ENCODE measurements around the gene GATA1.

Gene GATA1

GRCh38 chrX:48786341-48786800 is at the start of gene GATA1:
Gene GATA1 (plus strand): TSS chrX:48786590. CDS start chrX:48791110, 4,520 bp downstream.
- no peak for DNase-seq (ENCODE audit: low spot score)

GRCh38 chrX:48736878-48737212 is 49.5 kb upstream of the GATA1 start:
- no peak for DNase-seq (ENCODE audit: low spot score)

GRCh38 chrX:48737213-48737938 is 49.0 kb upstream of the GATA1 start:
- DNase-seq (ENCODE audit: low spot score) = peak; percentile 97

GRCh38 chrX:48737940-48738339 is 48.5 kb upstream of the GATA1 start:
- DNase-seq (ENCODE audit: low spot score) = no peak

GRCh38 chrX:48741834-48742233 is 44.6 kb upstream of the GATA1 start:
- DNase-seq (ENCODE audit: low spot score) = no peak

GRCh38 chrX:48745222-48745621 is 41.2 kb upstream of the GATA1 start:
- no peak for DNase-seq (ENCODE audit: low spot score)

GRCh38 chrX:48747415-48748016 is 38.9 kb upstream of the GATA1 start:
- DNase-seq (ENCODE audit: low spot score) = no peak

- no peak for DNase-seq (ENCODE audit: low spot score)
These were observed 37.2 kb upstream of the GATA1 start for GRCh38 chrX:48749182-48749581.

GRCh38 chrX:48751343-48751742 is 35.0 kb upstream of the GATA1 start:
- no peak for DNase-seq (ENCODE audit: low spot score)

- DNase-seq (ENCODE audit: low spot score) = no peak
These were observed 33.9 kb upstream of the GATA1 start for GRCh38 chrX:48752498-48752897.

GRCh38 chrX:48753708-48754228 is 32.6 kb upstream of the GATA1 start:
- no peak for DNase-seq (ENCODE audit: low spot score)

- no peak for DNase-seq (ENCODE audit: low spot score)
These were observed 32.2 kb upstream of the GATA1 start for GRCh38 chrX:48754238-48754637.

GRCh38 chrX:48761674-48762471 is 24.5 kb upstream of the GATA1 start, which contains the start of gene GLOD5:
Gene GLOD5 (plus strand): TSS chrX:48761747. CDS start chrX:48761791, 44 bp downstream.
- DNase-seq (ENCODE audit: low spot score) = peak; percentile 54

GRCh38 chrX:48769230-48769629 is 17.2 kb upstream of the GATA1 start:
- DNase-seq (ENCODE audit: low spot score) = no peak

GRCh38 chrX:48770296-48770695 is 16.1 kb upstream of the GATA1 start:
- no peak for DNase-seq (ENCODE audit: low spot score)

GRCh38 chrX:48772602-48773001 is 13.8 kb upstream of the GATA1 start:
- DNase-seq (ENCODE audit: low spot score) = no peak

- DNase-seq (ENCODE audit: low spot score) = no peak
These were observed 9.5 kb upstream of the GATA1 start for GRCh38 chrX:48776818-48777439.

GRCh38 chrX:48779399-48779798 is 7.0 kb upstream of the GATA1 start:
- no peak for DNase-seq (ENCODE audit: low spot score)

GRCh38 chrX:48781705-48782104 is 4.7 kb upstream of the GATA1 start:
- DNase-seq (ENCODE audit: low spot score) = no peak

- DNase-seq (ENCODE audit: low spot score) = no peak
These were observed 4.2 kb upstream of the GATA1 start for GRCh38 chrX:48782216-48782615.

GRCh38 chrX:48782795-48783194 is 3.6 kb upstream of the GATA1 start:
- no peak for DNase-seq (ENCODE audit: low spot score)

GRCh38 chrX:48784726-48785125 is 1.7 kb upstream of the GATA1 start:
- DNase-seq (ENCODE audit: low spot score) = no peak

All from cerebellar cortex (tissue), 1 donor.